Thyroid gland (tissue), 4 donors: ENCODE results near the gene KIF16B. TPM values are rescaled to one million over a fixed set of nuclear protein-coding genes. Genes with fewer than 3 reads are reported as not detected.

Experiments
- DNase-seq, 2 donors: peaks; one replicate each; pipeline ENCODE4 v3.0.0-alpha.2; 2019
- H3K27ac ChIP-seq, 3 donors: fragments of 200-600 bp; sonication (generic); 1 replicate in 2 of 3; 2 replicates in 1 of 3; pipeline ENCODE4 v1.5.1; 2016 to 2019; ENCODE audit warnings: mild to moderate bottlenecking in 1 of 3, moderate library complexity in 1 of 3
- H3K27me3 ChIP-seq: fragments of 200-600 bp; sonication (generic); one replicate; pipeline ENCODE4 v1.5.1; 2019
- H3K36me3 ChIP-seq, 2 donors: fragments of 200-600 bp; sonication (generic); one replicate each; pipeline ENCODE4 v1.5.1; 2016 to 2019
- H3K4me1 ChIP-seq, 2 donors: fragments of 200-600 bp; sonication (generic); one replicate each; pipeline ENCODE4 v1.5.1; 2017 to 2019
- H3K4me3 ChIP-seq, 3 donors: fragments of 200-600 bp; sonication (generic); replicated peaks in 1 of 3; 1 replicate in 2 of 3; 2 replicates in 1 of 3; pipeline ENCODE4 v1.5.1; 2016; ENCODE audit warnings: mild to moderate bottlenecking in 1 of 3
- H3K9me3 ChIP-seq: fragments of 200-600 bp; sonication (generic); one replicate; pipeline ENCODE4 v1.5.1; 2017
- POLR2A ChIP-seq, 2 donors: fragments of 450-650 bp; IDR thresholded peaks; one replicate each; pipeline ENCODE4 v1.6.1; 2017; ENCODE audit warnings: antibody characterized with exemption in 2 of 2, mild to moderate bottlenecking in 2 of 2, moderate library complexity in 1 of 2
- WGBS, 2 donors: methylation state at CpG; one replicate each; pipeline ENCODE4 v1.1.5; 2017; 5-methylcytosine and 5-hydroxymethylcytosine counted together
- intact Hi-C: fragments of 100-400 bp; cut with DNase I; formaldehyde crosslinking; loops from one replicate; pipeline ENCODE4 v1.15.1; 2023
- total RNA-seq, 4 donors: library from RNA; depleted of rRNA; stranded (reverse); fragments of >200 nt; gene quantifications; one replicate each; pipeline ENCODE4 v1.2.3, GENCODE V29; 2016
- TF ChIP-seq, protein P1 (sequence below), 6 experiments: fragments of 200-600 bp in 3 of 6; fragments of 450-650 bp in 3 of 6; sonication (generic) in 3 of 6; IDR thresholded peaks; one replicate each; pipeline ENCODE4 v1.5.1; 2016 to 2019; ENCODE audit warnings: antibody characterized with exemption in 6 of 6, mild to moderate bottlenecking in 2 of 6, inconsistent platforms in 1 of 6, moderate library complexity in 1 of 6

KIF16B gene
- total RNA-seq, 4 donors from 2014 or later: 18.5 to 32.8 (median 28.6) TPM

DNA sequence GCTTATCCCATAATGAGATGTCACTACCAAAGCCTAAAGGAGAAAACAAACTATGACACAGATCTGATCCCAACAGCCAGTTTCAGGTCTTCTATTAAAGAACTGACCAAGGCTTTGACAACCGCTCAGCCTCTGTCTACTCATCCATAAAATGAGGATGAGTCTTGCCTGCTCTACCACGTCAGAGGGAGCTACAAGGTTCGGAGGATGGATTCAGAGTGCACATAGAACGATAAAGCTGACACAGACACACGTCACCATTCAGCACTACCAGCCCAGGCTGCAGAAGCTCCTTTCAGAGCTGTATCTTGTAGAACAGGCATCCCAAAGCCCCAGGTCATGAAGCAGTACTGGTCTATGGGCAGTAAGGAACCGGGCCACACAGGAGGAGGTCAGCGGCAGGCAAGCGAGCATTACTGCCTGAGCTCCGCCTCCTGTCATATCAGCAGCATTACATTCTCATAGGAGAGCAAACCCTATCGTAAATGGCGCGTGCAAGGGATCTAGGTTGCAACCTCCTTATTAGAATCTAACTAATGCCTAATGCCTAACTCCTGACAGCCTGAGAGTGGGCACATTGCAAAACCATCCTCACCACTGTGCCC lies 25.1 kb downstream of the KIF16B start:
- DNase-seq: no peak
- intact Hi-C loops: no loop called here
- no peaks in the 10 kb centered on the region for H3K36me3 ChIP-seq
- 91 to 92% methylated on average over 9 to 12 of the region's 12 CpGs for WGBS, 2 donors
- H3K27ac ChIP-seq: no peak overlapping the region
- H3K4me1 ChIP-seq: peaks cover 0 to 19% of the 10 kb centered on the region in 2 donors
- H3K4me3 ChIP-seq: no peak overlapping the region
- no peaks in the 10 kb centered on the region for H3K9me3 ChIP-seq
- H3K27me3 ChIP-seq: no peaks in the 10 kb centered on the region
- TF ChIP-seq, protein P1, sequence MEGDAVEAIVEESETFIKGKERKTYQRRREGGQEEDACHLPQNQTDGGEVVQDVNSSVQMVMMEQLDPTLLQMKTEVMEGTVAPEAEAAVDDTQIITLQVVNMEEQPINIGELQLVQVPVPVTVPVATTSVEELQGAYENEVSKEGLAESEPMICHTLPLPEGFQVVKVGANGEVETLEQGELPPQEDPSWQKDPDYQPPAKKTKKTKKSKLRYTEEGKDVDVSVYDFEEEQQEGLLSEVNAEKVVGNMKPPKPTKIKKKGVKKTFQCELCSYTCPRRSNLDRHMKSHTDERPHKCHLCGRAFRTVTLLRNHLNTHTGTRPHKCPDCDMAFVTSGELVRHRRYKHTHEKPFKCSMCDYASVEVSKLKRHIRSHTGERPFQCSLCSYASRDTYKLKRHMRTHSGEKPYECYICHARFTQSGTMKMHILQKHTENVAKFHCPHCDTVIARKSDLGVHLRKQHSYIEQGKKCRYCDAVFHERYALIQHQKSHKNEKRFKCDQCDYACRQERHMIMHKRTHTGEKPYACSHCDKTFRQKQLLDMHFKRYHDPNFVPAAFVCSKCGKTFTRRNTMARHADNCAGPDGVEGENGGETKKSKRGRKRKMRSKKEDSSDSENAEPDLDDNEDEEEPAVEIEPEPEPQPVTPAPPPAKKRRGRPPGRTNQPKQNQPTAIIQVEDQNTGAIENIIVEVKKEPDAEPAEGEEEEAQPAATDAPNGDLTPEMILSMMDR (IDR thresholded peaks at IDR 0.05): no peak

DNA sequence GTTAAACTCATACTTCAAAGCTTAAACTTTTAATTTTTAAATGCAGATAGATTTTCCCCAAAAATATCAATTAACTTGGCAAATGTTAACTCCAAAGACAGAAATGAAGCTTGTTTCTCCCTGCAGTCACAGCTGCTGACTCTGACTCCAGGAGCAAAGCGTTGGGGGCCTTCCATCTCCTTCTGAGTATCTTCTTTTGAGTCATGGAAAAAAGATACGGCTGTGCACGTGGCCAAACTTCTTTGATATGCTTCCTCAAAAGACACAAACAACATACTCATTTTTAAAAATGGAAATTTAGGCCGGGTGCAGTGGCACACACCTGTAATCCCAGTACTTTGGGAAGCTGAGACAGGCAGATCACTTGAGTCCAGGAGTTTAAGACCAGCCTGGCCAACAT lies 28.3 kb downstream of the KIF16B start:
- H3K9me3 ChIP-seq: no peaks in the 10 kb centered on the region
- no peaks in the 10 kb centered on the region for H3K36me3 ChIP-seq
- no peak overlapping the region for H3K4me3 ChIP-seq
- H3K27me3 ChIP-seq: no peaks in the 10 kb centered on the region
- no peaks in the 10 kb centered on the region for H3K4me1 ChIP-seq
- intact Hi-C loops: no loop called here
- H3K27ac ChIP-seq: no peak overlapping the region
- WGBS, 2 donors: 91% methylated on average over 4 of the region's 4 CpGs
- TF ChIP-seq, protein P1 (IDR thresholded peaks at IDR 0.05): no peak
- no peak for TF ChIP-seq POLR2A (IDR thresholded peaks at IDR 0.05)
- no peak for DNase-seq

DNA sequence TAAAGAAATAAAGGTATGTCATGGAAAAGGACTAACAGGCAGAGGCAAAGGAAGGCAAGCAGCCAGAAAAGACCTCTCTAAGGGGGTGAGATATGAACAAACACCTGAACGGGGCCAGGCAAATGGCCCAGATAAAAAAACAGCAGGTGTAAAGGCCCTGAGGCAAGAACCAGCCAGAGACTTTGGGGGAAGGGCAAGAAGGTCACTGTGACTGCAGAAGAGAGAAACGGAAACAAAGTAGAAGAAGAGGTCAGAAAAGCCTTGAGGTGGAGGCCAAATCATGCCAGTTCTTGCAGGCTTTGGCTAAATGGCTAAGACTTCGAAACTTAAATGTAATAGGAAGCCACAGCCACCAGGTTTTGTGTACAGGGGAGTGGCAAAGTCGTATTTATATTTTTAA lies 30.8 kb downstream of the KIF16B start:
- H3K27ac ChIP-seq: no peak overlapping the region
- H3K4me1 ChIP-seq: no peaks in the 10 kb centered on the region
- 82 to 88% methylated on average over 4 of the region's 4 CpGs for WGBS, 2 donors

DNA sequence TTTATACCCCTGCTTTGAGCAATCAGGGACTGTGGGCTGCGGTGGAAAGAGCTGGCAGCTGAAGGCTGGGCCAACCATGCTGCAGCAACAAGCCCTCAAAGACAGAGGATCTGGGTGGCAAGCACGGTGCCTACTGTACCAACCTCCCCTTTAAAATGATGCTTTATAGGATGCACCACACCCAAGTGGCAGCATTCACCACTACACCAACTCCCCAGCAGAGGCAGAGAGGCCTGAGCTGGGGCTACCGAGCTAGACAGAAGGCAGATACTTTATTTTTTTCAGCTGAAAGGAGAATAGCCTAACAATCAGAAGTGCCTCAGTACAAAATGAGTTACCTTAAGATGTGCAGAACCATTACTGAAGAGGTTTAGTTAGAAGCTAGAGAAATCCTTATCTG lies 31.4 kb downstream of the KIF16B start:
- Histone ChIP-seq H3K27ac (no peak overlapping the region), H3K36me3 (no peaks in the 10 kb centered on the region)

More for the DNA sequence above, 30.8 kb downstream of the KIF16B start:
- no peaks in the 10 kb centered on the region for H3K27me3 ChIP-seq
- H3K36me3 ChIP-seq: no peaks in the 10 kb centered on the region
- H3K9me3 ChIP-seq: no peaks in the 10 kb centered on the region
- H3K4me3 ChIP-seq: no peak overlapping the region
- intact Hi-C loops: no loop called here
- TF ChIP-seq POLR2A (IDR thresholded peaks at IDR 0.05): no peak
- TF ChIP-seq, protein P1 (IDR thresholded peaks at IDR 0.05): no peak
- DNase-seq: no peak

DNA sequence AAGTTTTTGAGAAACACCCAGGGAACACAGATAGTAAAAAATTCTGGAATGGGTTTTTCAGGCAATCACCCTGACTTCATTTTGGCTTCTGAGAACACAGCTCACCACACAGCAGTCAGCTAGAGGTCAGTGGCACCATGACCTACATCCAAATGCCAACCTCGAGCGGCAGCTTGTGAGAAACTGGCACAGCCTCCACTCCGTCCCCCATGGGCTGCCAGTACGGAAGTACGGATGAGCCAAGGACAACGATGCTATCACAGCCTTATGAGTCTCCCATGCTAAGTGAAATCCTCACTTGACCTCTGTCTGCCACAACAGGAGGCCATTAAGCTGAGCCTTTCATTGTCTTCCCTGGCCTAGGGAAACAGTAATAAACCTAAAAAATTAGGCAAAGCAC lies 32.0 kb downstream of the KIF16B start:
- Histone ChIP-seq H3K27me3 (no peaks in the 10 kb centered on the region), H3K4me3 (no peak overlapping the region), H3K27ac (no peak overlapping the region), H3K36me3 (no peaks in the 10 kb centered on the region), H3K9me3 (no peaks in the 10 kb centered on the region), H3K4me1 (no peaks in the 10 kb centered on the region)
- intact Hi-C loops: no loop called here
- TF ChIP-seq, protein P1 (IDR thresholded peaks at IDR 0.05): no peak
- no peak for TF ChIP-seq POLR2A (IDR thresholded peaks at IDR 0.05)
- 81 to 88% methylated on average over 6 of the region's 6 CpGs for WGBS, 2 donors
- no peak for DNase-seq

More for the DNA sequence above, 31.4 kb downstream of the KIF16B start:
- Histone ChIP-seq H3K27me3 (no peaks in the 10 kb centered on the region), H3K4me1 (no peaks in the 10 kb centered on the region), H3K4me3 (no peak overlapping the region), H3K9me3 (no peaks in the 10 kb centered on the region)
- WGBS, 2 donors: 88 to 94% methylated on average over 3 of the region's 3 CpGs
- intact Hi-C loops: no loop called here
- DNase-seq: no peak
- TF ChIP-seq POLR2A (IDR thresholded peaks at IDR 0.05): no peak
- TF ChIP-seq, protein P1 (IDR thresholded peaks at IDR 0.05): no peak
